Right renal pelvis (tissue), 4 donors: ENCODE results near the gene STX4. TPM values are rescaled to one million over a fixed set of nuclear protein-coding genes. Genes with fewer than 3 reads are reported as not detected.
"Not testable (repeated sequence)": the region's sequence is repeated elsewhere in the genome, so short reads cannot be mapped to it uniquely, and the experiment has no call there.

ENCODE experiments used
- DNase-seq, 4 donors: peaks; one replicate each; pipeline ENCODE4 v3.0.0-alpha.2; 2013; ENCODE audit warnings: low read depth in 4 of 4, low spot score in 3 of 4, missing footprints in 1 of 4
- polyA plus RNA-seq, 4 donors: library from polyadenylated mRNA; unstranded; fragments of 120-200 nt; gene quantifications; one replicate each; pipeline ENCODE4 v1.2.1, GENCODE V29; 2013; ENCODE audit not compliant: insufficient read length in 4 of 4

Gene STX4
- polyA plus RNA-seq, 4 donors: 31.8 to 41.9 (median 35.2) TPM

DNA sequence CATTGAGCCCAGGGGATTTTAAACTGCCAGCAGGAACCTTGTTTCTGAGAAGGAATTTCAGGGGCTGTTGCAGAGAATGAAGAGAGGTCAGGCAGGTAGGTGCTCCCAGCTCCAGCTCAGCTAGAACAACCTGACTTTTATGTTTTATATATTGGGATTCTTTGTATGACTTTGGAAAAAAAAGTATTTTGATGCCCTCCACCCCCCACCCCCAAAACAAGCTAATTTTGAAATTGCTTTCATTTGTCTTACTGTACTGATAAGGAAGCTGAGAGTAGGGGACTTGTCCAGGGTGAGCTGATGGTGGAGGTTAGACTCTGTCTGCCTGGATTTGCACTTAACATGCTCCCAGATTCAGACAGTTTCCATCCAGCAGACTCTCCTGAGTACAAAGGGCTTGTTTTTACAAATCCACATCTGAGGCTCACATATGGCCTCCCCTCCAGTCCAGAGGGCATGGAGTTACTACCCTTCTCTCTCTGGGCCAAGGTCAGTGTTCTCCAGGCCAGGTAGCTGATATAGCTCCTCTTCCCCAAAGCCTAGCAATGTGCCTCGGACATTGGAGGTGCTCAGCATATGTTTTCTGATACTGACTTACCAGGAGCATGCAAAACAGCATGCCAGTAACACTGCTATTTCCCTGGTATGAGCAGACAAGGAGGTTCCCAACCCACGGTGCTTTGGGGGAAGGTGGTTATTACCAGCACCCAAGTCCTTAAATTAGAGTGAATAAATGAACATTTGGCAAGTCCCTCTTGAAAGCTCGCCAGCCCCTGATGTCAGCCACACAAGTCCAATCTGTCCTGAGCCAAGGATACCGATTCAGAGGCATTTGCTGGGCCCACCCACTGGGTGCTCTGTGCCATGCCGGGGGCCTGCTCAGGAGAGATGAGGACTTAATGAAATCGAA is 34.3 kb upstream of the STX4 start:
- no peak for DNase-seq

DNA sequence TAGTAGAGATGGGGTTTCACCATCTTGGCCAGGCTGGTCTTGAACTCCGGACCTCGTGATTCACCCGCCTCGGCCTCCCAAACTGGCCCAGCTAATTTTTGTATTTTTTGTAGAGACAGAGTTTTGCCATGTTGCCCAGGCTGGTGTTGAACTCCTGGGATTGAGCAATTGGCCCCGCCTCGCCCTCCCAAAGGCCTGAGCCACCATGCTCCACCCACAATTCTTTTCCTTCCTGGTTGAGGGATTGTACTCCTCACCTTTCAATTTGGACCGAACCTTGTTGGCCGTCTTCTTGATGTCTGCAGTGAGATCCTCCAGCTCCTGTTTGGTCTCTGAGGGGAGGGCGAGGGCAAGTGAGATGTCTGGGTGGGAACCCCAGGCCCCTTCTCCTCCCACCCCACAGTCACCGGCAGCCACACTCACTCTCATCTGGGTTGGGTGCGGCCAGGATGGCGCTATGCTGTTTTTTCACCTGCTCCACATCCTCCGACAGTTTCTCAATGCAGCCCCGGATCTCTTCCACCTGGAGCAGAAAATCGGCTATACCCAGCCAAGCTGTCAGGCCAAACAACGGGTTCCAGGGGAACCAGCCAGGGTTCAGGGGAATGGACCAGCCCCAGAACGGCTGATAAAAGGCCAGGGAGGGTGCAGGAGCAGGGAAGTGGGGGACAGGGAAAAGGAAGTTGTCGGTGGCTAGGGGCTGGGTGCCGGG is 32.5 kb upstream of the STX4 start:
- DNase-seq: no peak

GRCh38 chr16:31001507-31002249 is 31.7 kb upstream of the STX4 start:
- no peak for DNase-seq

GRCh38 chr16:31002250-31002700 is 31.1 kb upstream of the STX4 start:
- DNase-seq: no peak

DNA sequence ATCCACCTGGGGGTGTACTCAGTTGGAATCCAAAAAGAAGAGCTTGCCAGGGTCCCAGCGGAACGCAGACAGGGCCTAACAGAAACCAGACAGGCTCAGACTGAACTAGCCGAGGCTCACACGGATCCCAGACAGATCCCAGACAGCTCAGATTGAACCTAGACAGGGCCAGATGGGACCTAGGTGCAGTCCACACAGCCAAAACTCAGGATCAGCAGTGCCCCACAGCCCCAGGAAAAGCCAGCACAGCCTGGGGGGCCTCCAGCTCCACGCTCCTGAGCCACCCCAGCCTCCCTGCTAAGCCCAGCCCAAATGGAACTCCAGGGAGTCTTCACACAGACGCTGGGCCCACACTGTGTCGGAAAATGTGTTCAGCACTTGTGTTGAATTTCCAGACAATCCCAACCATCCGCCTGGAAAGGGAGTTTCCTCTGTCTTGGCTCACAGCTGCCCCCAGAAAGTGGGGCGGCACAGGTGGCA is 30.5 kb upstream of the STX4 start:
- no peak for DNase-seq

DNA sequence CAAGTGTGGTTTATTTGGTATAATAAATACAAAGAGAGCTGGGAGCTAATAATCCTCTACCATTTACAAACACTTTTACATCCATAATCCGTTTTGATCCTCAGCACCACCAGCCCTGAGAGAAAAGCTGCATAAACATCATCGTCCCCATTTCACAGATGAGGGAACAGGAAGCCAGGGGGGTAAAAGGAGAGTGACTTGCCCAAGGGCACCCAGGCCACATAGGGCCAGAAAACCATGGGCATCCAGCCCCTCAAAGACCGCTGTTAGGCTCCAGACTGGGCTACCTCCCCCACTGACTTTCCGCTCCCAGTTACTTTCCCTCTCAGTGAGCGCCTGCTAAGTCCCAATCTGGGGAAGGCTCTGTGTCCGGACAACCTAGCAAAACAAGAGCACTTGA is 29.6 kb upstream of the STX4 start:
- DNase-seq: no peak

DNA sequence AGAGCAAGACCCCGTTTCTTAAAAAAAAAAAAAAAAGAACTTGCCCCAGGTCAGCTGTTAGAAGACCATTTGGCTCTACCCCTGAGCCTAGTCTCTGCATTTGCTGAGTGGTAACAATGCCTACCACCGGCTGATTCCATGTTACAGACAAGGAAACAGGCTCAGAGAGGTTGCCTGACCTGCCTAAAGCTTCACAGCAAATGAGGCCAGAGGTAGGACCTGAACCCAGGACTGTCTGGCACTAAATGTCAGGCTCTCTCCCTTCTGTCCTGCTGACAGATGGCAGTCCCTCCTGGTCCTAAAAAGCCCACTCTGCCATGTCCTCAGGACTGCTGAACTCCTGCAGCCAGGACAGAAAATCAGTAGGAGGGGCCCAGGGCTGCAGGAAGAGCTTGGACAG is 28.7 kb upstream of the STX4 start:
- no peak for DNase-seq

DNA sequence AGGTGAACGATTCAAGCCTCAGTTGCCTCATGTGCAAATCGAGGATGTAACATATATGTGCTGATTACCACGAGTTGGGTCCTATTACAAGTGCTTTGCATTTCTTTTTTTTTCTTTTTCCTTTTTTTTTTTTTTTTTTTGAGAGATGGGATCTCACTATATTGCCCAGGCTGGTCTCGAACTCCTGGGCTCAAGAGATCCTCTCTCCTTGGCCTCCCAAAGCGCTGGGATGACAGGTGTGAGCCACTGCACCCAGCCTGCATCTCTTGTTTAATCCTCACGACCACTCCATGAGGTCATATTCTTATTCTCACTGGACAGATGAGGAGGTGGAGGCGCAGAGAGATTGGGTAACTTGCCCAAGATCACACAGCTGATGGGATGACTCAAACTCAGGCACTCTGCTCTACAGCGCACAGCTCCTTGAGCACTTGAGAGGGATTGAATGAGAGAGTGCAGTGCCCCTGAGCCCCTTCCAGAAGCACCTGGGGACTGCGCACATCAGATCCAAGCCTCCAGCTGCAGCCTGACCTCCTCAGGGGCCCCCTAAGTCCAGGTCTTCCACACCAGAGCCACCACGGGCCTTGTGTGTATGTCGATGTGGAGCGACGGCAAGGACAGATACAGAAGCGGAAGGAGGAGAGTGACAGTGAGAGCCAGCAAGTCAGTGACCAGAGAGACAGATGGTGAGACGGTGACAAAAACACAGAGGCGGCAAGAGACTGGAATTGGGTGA is 27.8 kb upstream of the STX4 start:
- no peak for DNase-seq

- no peak for DNase-seq
These were observed 27.3 kb upstream of the STX4 start for GRCh38 chr16:31006086-31006385.

- DNase-seq: no peak
These were observed 26.8 kb upstream of the STX4 start for GRCh38 chr16:31006589-31006988.

DNA sequence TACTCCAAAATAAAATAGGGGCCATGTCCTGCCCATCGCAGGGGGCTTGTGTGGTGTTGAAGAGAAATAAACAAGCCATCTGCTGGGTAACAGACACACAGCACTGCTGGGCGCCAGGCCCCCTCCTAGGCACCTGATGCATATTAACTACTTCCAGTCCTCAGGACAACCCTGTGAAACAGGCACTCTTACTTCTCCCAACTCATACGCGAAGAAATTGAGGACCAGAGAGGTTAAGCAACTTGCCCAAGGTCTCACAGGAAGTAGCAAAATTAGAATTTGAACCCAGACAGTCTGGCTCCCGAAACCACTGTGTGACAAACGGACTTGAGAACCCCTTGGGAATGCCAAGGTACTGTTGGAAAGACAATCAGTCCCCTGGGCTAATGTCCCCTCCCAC is 25.7 kb upstream of the STX4 start:
- no peak for DNase-seq

- no peak for DNase-seq
These were observed 25.2 kb upstream of the STX4 start for GRCh38 chr16:31008149-31008548.

DNA sequence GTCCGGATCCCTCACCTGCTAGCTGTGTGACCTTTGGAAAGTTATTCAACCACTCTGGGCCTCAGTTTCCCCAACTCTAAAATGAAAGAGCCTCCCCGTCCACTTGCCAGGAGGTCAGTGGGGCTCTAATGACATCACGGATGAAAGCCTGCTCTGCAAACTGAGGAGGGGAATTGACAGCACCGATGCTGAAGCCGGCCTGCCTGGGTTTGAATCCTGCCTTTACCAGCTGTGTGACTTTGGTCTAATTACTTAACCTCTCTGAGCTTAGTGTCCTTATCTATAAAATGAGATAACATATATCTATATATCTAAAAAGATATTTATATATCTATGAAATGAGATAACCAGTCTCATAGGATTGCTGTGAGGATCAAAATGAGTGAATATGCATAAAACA is 24.8 kb upstream of the STX4 start:
- DNase-seq: no peak

DNA sequence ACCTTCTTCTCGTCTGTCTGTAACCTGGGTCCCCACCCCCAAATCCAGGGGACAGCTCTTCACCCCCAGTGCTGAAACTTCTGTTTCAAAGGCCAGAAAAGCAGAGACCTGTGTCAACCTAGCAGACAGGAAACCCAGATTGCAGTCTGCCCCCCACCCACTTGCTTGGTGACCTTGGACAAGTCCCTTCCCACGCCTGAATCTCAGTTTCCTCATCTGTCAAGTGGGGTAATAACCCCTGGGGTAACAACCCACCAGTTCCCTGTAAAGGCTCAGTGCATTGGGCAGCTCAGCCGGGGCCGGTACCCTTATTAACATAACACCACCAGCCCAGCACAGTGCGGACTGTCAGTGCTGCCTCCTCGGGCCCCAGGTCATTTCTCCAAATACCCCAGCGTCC is 24.2 kb upstream of the STX4 start:
- no peak for DNase-seq

DNA sequence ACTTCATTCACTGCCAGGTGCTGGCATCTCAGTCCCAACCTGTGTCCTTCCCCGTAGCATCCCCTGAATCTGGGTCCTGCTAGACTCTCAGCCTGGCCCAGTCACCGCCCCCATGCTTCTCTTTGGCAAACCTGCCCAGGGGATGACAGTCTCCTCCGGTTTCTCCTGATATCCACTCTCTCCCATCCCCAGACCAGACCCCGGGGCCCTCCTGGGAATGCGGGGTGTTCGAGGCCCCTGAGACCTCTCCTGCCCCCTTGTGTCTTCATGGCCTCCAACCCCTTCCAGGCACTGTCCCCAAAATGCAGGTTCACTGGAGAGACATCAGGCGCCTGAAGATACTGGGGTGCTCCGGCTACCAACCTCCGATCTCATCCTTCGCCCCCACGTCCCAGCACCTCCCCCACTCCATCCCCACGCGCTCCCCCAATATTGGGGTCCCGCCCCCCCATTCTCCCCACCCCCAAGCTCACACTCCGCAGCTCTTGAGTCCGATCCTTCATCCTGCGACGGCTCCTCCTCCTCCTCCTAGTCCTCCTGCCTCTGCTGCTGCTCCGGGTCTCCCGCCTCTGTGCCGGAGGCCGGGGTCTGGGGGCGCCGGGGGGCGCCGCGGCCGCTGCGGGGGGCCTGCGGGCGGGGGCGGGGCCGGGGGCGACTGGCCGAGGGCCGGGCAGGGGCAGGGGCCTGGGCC is 23.3 kb upstream of the STX4 start:
- DNase-seq: no peak

DNA sequence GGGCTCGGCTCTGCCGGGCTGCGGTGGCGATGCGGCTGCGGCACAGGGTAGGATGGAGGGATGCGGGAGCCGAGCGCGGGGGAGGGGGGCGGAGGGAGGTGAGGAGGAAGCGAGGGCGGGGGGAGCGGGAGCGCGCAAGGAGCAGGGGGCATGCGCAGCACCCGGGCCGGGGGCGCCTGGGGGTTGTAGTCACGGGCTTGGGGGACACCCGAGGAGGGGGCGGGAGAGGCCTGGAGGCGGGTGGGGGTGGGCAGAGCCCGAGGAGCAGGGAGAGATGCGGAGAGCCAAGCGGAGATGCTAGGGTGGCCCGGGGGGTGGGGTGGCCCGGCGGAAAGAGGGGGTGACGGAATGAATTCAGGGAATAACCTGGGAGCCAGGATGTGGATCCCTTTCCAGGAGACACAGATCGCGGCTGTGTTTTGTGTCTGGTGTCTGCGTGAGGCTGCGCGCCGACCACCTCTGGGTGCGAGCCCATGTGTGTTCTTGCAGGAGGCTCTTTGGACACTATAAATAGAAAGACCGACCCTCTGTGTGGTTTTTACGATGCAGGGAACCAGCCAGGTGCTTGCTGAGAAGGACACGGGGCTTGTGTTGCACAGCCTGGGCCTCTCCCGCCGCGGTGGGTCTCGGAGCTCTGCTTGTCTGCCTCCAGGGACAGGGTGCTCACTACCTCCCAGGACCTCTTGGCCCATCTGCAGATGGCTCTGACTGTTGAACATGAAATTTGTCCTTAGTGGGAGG is 22.6 kb upstream of the STX4 start, which contains the start of gene STX1B:
STX1B (minus strand) TSS at position 54 of the 741 bp plus-strand sequence. CDS start 242 bp downstream, outside the sequence.
- DNase-seq: peak in 1 of 4 donors; percentile 30

GRCh38 chr16:31011815-31012214 is 21.5 kb upstream of the STX4 start:
- DNase-seq: not testable (repeated sequence)

- DNase-seq: not testable (repeated sequence)
These were observed 20.1 kb upstream of the STX4 start for GRCh38 chr16:31013292-31013691.

- DNase-seq: no peak
These were observed 17.3 kb upstream of the STX4 start for GRCh38 chr16:31016018-31016417.
